GM12864 (cell line): Measurements from ENCODE around the gene PLD6.
"Not testable (repeated sequence)": the region's sequence is repeated elsewhere in the genome, so short reads cannot be mapped to it uniquely, and the experiment has no call there.

ENCODE experiments used
- DNase-seq: peaks from one replicate; pipeline ENCODE4 v3.0.0-alpha.2; 2011; ENCODE audit warnings: low read depth
- H3K4me3 ChIP-seq: 2 replicates; pipeline ENCODE4 v1.5.1; 2011; ENCODE audit warnings: mild to moderate bottlenecking, low read depth, low read length, control low read depth
- CTCF ChIP-seq: IDR thresholded peaks from 2 replicates; pipeline ENCODE4 v1.5.1; 2011; ENCODE audit warnings: low read depth, mild to moderate bottlenecking, moderate library complexity, low read length, control low read depth, inconsistent platforms; ENCODE audit errors: missing control alignments

The PLD6 gene

GRCh38 chr17:17161759-17162158 is 44.4 kb downstream of the PLD6 start:
- no peak for DNase-seq
- no peak for TF ChIP-seq CTCF
- no peak overlapping the region for H3K4me3 ChIP-seq

- DNase-seq: no peak
- no peak overlapping the region for H3K4me3 ChIP-seq
- TF ChIP-seq CTCF: no peak
Measured at GRCh38 chr17:17161121-17161520, 45.0 kb downstream of the PLD6 start.

- TF ChIP-seq CTCF: no peak
- DNase-seq: no peak
- H3K4me3 ChIP-seq: no peak overlapping the region
Measured at GRCh38 chr17:17159571-17159970, 46.6 kb downstream of the PLD6 start.

- not testable (repeated sequence) for H3K4me3 ChIP-seq, DNase-seq
Measured at GRCh38 chr17:17158506-17158905, 47.6 kb downstream of the PLD6 start.

GRCh38 chr17:17157041-17157440 is 49.1 kb downstream of the PLD6 start:
- no peak for TF ChIP-seq CTCF
- H3K4me3 ChIP-seq: no peak overlapping the region
- DNase-seq: no peak

- TF ChIP-seq CTCF: no peak
- no peak for DNase-seq
- no peak overlapping the region for H3K4me3 ChIP-seq
Measured at GRCh38 chr17:17156511-17156910, 49.6 kb downstream of the PLD6 start.

GRCh38 chr17:17156107-17156506 is 50.0 kb downstream of the PLD6 start:
- DNase-seq: no peak
- no peak for TF ChIP-seq CTCF
- no peak overlapping the region for H3K4me3 ChIP-seq

- no peak overlapping the region for H3K4me3 ChIP-seq
- DNase-seq: no peak
- peak; percentile 9 for TF ChIP-seq CTCF
Measured at GRCh38 chr17:17155568-17155967, 50.6 kb downstream of the PLD6 start.
